Measurements from ENCODE around the gene DDX43. TPM values are rescaled to one million over a fixed set of nuclear protein-coding genes. Genes with fewer than 3 reads are reported as not detected.
A peak's percentile ranks its signal among the peaks of the same experiment; 100 is the strongest.
"Not testable (repeated sequence)": the region's sequence is repeated elsewhere in the genome, so short reads cannot be mapped to it uniquely, and the experiment has no call there.

DDX43 gene
- total RNA-seq, 1 donor from 2014 or later: 1.4 TPM

GRCh38 chr6:73389854-73390253 is 4.8 kb upstream of the DDX43 start:
- no peak for DNase-seq

GRCh38 chr6:73391675-73392074 is 3.0 kb upstream of the DDX43 start:
- DNase-seq: no peak

GRCh38 chr6:73392188-73392587 is 2.4 kb upstream of the DDX43 start:
- DNase-seq: not testable (repeated sequence)

GRCh38 chr6:73393278-73393677 is 1.4 kb upstream of the DDX43 start:
- no peak for DNase-seq

GRCh38 chr6:73395875-73396274 is 1.2 kb downstream of the DDX43 start:
- DNase-seq: no peak

- no peak for DNase-seq
Observed at GRCh38 chr6:73400656-73401055, 6.0 kb downstream of the DDX43 start.

GRCh38 chr6:73409395-73409794 is 14.8 kb downstream of the DDX43 start:
- DNase-seq: no peak

- no peak for DNase-seq
Observed at GRCh38 chr6:73413102-73413501, 18.5 kb downstream of the DDX43 start.

GRCh38 chr6:73418081-73418741 is 23.6 kb downstream of the DDX43 start:
- DNase-seq: no peak

GRCh38 chr6:73421534-73421933 is 26.9 kb downstream of the DDX43 start:
- no peak for DNase-seq

GRCh38 chr6:73435236-73435635 is 40.6 kb downstream of the DDX43 start:
- no peak for DNase-seq

- no peak for DNase-seq
Observed at GRCh38 chr6:73443555-73443954, 48.9 kb downstream of the DDX43 start.

GRCh38 chr6:73451223-73452106 is 56.8 kb downstream of the DDX43 start:
- peak; percentile 50 for DNase-seq

GRCh38 chr6:73452107-73452461 is 57.5 kb downstream of the DDX43 start, which contains the start of gene CGAS:
Gene CGAS (minus strand): TSS chr6:73452297. CDS start chr6:73452181, 116 bp downstream.
- DNase-seq: peak; percentile 60

GRCh38 chr6:73455865-73456629 is 61.4 kb downstream of the DDX43 start:
- peak; percentile 4 for DNase-seq

GRCh38 chr6:73459474-73459873 is 64.8 kb downstream of the DDX43 start:
- not testable (repeated sequence) for DNase-seq

GRCh38 chr6:73460056-73460455 is 65.4 kb downstream of the DDX43 start:
- no peak for DNase-seq

- DNase-seq: peak; percentile 94
Observed at GRCh38 chr6:73461537-73462350, 67.1 kb downstream of the DDX43 start, which contains the start of gene MTO1. Gene MTO1 (plus strand): TSS chr6:73461737. CDS start chr6:73461855, 118 bp downstream.
